Common myeloid progenitor, CD34-positive (primary cell): Measurements from ENCODE around the gene ISG20L2.

Experiments
- CTCF ChIA-PET: fragments of 350-600 bp; sonication (Branson Sonifier 250); formaldehyde crosslinking; loops from one replicate; lab custom pipeline; 2021; ENCODE audit warnings: antibody characterized with exemption; lab: Charles Lee
- POLR2A ChIA-PET: fragments of 350-600 bp; sonication (Branson Sonifier 250); formaldehyde crosslinking; loops from one replicate; lab custom pipeline; 2021; ENCODE audit warnings: antibody characterized with exemption; lab: Charles Lee
- DNase-seq, 3 donors: peaks; one replicate each; pipeline versions ENCODE4 v3.0.0 to v3.0.0-alpha.2; 2013
- H3K27ac ChIP-seq, 2 experiments: 1 replicate in 1 of 2; 2 replicates in 1 of 2; pipeline ENCODE4 v1.7.0; 2013; ENCODE audit warnings: inconsistent platforms in 2 of 2, low read length in 2 of 2, mild to moderate bottlenecking in 2 of 2, low read depth in 1 of 2, moderate library complexity in 1 of 2; ENCODE audit not compliant: severe bottlenecking in 2 of 2, insufficient read depth in 1 of 2, poor library complexity in 1 of 2
- H3K27me3 ChIP-seq, 5 experiments: replicated peaks in 2 of 5; 1 replicate in 3 of 5; 2 replicates in 2 of 5; pipeline versions ENCODE4 v1.6.1 to v1.7.0; 2013; ENCODE audit warnings: low read length in 4 of 5, mild to moderate bottlenecking in 2 of 5, moderate library complexity in 2 of 5, inconsistent platforms in 1 of 5; ENCODE audit not compliant: insufficient read depth in 5 of 5, control insufficient read depth in 4 of 5
- H3K36me3 ChIP-seq, 4 experiments: 1 replicate in 2 of 4; 2 replicates in 2 of 4; pipeline versions ENCODE4 v1.6.1 to v1.7.0; 2013; ENCODE audit warnings: low read length in 3 of 4, control low read depth in 1 of 4, mild to moderate bottlenecking in 1 of 4; ENCODE audit not compliant: control insufficient read depth in 4 of 4, insufficient read depth in 4 of 4
- H3K4me1 ChIP-seq, 4 experiments: 1 replicate in 3 of 4; 2 replicates in 1 of 4; pipeline versions ENCODE4 v1.6.1 to v1.7.1; 2013; ENCODE audit warnings: low read length in 3 of 4, mild to moderate bottlenecking in 3 of 4, control low read depth in 1 of 4, inconsistent platforms in 1 of 4, moderate library complexity in 1 of 4; ENCODE audit not compliant: control insufficient read depth in 4 of 4, insufficient read depth in 4 of 4; ENCODE audit errors: control extremely low read depth in 1 of 4
- H3K4me3 ChIP-seq, 7 experiments: 1 replicate in 4 of 7; 2 replicates in 3 of 7; pipeline versions ENCODE4 v1.5.1 to v1.7.0; 2013; ENCODE audit warnings: mild to moderate bottlenecking in 7 of 7, low read length in 6 of 7, moderate library complexity in 6 of 7, inconsistent platforms in 2 of 7, low read depth in 2 of 7, control low read depth in 1 of 7; ENCODE audit not compliant: insufficient read depth in 4 of 7, control insufficient read depth in 1 of 7; ENCODE audit errors: extremely low read depth in 1 of 7
- H3K9me3 ChIP-seq, 5 experiments: 1 replicate in 4 of 5; 2 replicates in 1 of 5; pipeline versions ENCODE4 v1.6.1 to v1.7.1; 2013; ENCODE audit warnings: low read length in 4 of 5, mild to moderate bottlenecking in 2 of 5, inconsistent platforms in 1 of 5, low read depth in 1 of 5, moderate library complexity in 1 of 5; ENCODE audit not compliant: control insufficient read depth in 4 of 5, insufficient read depth in 2 of 5; ENCODE audit errors: control extremely low read depth in 1 of 5
- WGBS: methylation state at CpG from one replicate; pipeline ENCODE4 v1.1.5; 2013; ENCODE audit not compliant: insufficient coverage; 5-methylcytosine and 5-hydroxymethylcytosine counted together

ISG20L2 gene

DNA sequence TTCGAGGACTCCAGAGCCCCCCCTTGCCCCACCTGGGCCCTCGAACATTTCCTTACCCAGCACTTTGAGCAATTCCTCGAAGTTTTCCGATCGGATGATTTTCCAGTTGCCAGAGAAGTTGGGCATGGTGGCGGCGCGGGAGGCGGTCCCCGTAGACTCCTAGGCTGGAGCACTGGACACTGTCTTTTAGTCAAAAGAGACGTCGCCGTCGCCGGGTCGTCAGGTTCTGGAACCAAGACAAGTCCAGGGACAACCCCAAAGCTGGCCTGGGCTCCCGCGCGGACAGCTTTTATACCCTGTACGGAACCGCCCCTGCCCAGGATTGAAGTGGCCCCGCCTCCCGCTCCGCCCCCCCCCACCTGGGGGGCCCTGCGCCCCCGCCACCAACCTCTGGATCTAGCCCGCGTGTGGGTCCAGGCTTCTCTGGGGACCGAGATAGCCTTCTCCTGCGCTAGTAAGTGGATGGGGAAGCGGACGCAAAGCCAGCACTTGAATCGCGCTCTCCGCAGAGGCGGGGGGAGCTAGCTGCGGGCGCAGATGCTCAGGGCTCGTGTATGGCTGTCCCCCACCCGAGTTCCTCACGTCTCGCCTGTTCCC lies 23.1 kb downstream of the ISG20L2 start, which contains the start of gene CRABP2:
CRABP2 (minus strand) TSS at position 263 of the 597 bp plus-strand sequence; CDS start at position 126, 137 bp downstream.
- peak; percentile 52 to 81 (median 75) for DNase-seq
- Histone ChIP-seq H3K36me3 (no peaks in the 10 kb centered on the region), H3K9me3 (no peaks in the 10 kb centered on the region), H3K4me1 (peaks cover 0 to 27% (median 21%) of the 10 kb centered on the region in 4 experiments), H3K27me3 (peaks cover 7 to 82% (median 33%) of the 10 kb centered on the region in 5 experiments), H3K4me3 (peak within 1 kb of the TSS in 6 of 7 experiments; percentile 19 to 70 (median 52)), H3K27ac (no peak within 1 kb of the TSS)
- POLR2A ChIA-PET, result interaction anchor here (0.8 kb wide), 1 partner anchor 45 kb away, joined by 4 read pairs; no protein-coding TSS in a partner anchor
- CTCF ChIA-PET, result interaction anchor here (1.0 to 14.1 kb wide), 14 partner anchors 8 to 132 kb away, joined by 3 to 236 read pairs (median 6); partner anchors contain the start of gene NES
- WGBS, result 2% methylated on average over 28 of the region's 42 CpGs

DNA sequence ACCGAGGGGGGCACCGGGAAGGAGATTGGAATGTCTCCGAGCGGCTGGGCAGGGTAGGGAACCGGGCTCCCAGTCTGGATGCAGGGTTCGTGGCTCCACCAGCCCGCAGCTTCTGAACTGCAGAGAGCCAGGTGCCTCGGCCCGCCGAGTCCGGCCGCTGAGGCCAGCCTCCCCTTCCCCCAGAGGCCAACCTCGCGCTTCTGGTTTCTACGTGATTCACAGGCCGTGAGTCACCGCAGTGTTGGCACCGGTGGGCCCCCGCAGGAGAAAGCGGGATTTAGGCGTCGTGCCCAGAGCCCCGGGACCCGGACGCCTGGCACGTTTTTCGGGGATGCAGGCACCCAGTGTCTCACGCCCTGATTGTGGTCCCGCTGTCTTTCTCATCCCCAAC lies 23.6 kb downstream of the ISG20L2 start:
- DNase-seq, result peak in 2 of 3 donors; percentile 49 to 55
- ChIA-PET POLR2A (interaction anchor here (0.7 kb wide), 1 partner anchor 15 kb away, joined by 3 read pairs; no protein-coding TSS in a partner anchor), CTCF (interaction anchor here (1.5 to 14.1 kb wide), 5 partner anchors 18 to 80 kb away, joined by 6 to 236 read pairs (median 14); partner anchors contain the start of gene NES)
- Histone ChIP-seq H3K4me1 (peaks cover 0 to 27% (median 21%) of the 10 kb centered on the region in 4 experiments), H3K27ac (no peak overlapping the region), H3K27me3 (peaks cover 7 to 84% (median 33%) of the 10 kb centered on the region in 5 experiments), H3K4me3 (peak overlapping the region in 2 of 7 experiments; percentile 4 to 44), H3K36me3 (no peaks in the 10 kb centered on the region), H3K9me3 (no peaks in the 10 kb centered on the region)
- WGBS, result 1% methylated on average over 24 of the region's 29 CpGs

DNA sequence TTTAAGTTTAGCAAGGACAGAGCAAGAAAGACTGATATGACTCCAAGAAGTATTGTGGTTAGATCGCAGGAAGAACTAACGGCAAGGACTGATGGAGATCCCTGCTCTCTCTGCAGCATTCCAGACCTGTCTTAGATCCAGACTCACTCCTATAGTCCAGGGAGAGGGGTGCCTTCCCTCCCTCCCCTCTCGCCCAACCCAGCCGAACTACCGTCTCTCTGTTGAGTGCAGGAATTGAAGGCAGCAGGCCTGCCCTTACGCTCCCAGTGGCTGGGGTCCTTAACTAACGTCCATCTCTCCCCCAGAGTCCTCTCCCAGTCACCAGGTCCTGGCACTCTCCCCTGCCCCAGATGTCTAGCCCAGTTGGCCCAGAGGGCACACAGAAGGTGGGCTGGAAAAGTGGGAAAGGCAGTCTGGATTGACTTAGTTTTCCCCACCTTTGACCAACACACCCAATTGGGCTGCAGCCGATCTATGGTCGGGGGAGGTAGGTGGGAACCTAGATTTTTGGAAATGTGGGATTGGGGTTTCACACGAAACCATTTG lies 24.3 kb downstream of the ISG20L2 start:
- Histone ChIP-seq H3K9me3 (no peaks in the 10 kb centered on the region), H3K4me1 (peaks cover 0 to 27% (median 21%) of the 10 kb centered on the region in 4 experiments), H3K36me3 (no peaks in the 10 kb centered on the region), H3K27me3 (peaks cover 7 to 84% (median 31%) of the 10 kb centered on the region in 5 experiments), H3K4me3 (no peak overlapping the region), H3K27ac (no peak overlapping the region)
- POLR2A ChIA-PET, result interaction anchor here (0.7 kb wide), 1 partner anchor 14 kb away, joined by 3 read pairs; no protein-coding TSS in a partner anchor
- WGBS, result 46% methylated on average over 5 of the region's 10 CpGs
- no peak for DNase-seq
- CTCF ChIA-PET, result interaction anchor here (1.0 to 14.1 kb wide), 6 partner anchors 17 to 156 kb away, joined by 3 to 236 read pairs (median 8); partner anchors contain the start of genes NES and NTRK1

DNA sequence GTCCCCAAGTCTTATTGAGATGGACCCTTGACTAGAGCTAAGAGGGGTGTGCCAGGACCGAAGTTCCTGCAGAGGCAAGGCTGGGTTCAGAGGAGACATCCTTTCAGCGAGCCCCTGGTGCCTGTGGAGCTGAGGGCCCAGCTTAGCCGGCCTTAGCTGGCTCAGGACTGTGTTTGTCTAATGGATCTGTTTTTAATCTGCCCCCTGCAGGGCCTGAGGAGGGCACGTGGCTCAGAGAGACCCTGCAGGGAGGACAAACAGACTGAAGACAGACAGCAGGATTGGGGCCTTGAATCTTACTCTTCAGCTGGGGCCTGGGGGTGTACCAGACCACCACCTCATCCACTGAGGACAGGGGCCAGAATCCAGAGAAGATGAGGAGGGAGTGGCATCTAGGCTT lies 24.8 kb downstream of the ISG20L2 start:
- H3K27ac ChIP-seq, result no peak overlapping the region
- POLR2A ChIA-PET, result no interaction called here
- CTCF ChIA-PET, result interaction anchor here (1.0 to 14.1 kb wide), 6 partner anchors 13 to 157 kb away, joined by 3 to 236 read pairs (median 4); partner anchors contain the start of gene NTRK1
- H3K36me3 ChIP-seq, result no peaks in the 10 kb centered on the region
- 20% methylated on average over 4 of the region's 4 CpGs for WGBS
- DNase-seq, result no peak
- H3K4me3 ChIP-seq, result no peak overlapping the region
- no peaks in the 10 kb centered on the region for H3K9me3 ChIP-seq
- H3K4me1 ChIP-seq, result peaks cover 0 to 27% (median 21%) of the 10 kb centered on the region in 4 experiments
- H3K27me3 ChIP-seq, result peaks cover 7 to 85% (median 33%) of the 10 kb centered on the region in 5 experiments

DNA sequence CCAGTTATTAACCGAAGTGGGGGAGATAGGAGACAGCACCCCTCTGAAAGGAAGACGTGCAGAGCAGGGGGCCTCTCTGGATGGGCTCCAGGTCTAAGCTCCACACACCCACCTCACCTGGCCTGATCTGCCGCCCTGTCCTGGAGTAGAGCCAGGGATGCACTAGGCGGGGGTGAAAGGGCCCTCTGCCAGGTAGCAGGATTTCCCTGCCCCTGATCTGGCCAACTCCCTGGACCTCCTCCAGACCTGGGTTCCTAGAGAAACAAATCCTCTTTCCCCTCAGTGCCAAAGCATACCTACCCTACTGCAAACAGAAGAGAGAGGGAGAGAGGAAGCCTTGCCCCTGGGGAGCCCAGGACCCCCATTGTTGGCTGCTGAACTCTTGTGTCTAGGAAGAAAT lies 25.2 kb downstream of the ISG20L2 start:
- no peak for DNase-seq
- Histone ChIP-seq H3K4me1 (peaks cover 0 to 27% (median 21%) of the 10 kb centered on the region in 4 experiments), H3K27ac (no peak overlapping the region), H3K4me3 (no peak overlapping the region), H3K36me3 (no peaks in the 10 kb centered on the region), H3K9me3 (no peaks in the 10 kb centered on the region), H3K27me3 (peaks cover 7 to 81% (median 33%) of the 10 kb centered on the region in 5 experiments)
- CTCF ChIA-PET, result interaction anchor here (1.0 to 14.1 kb wide), 5 partner anchors 13 to 157 kb away, joined by 3 to 236 read pairs (median 4); partner anchors contain the start of gene NTRK1
- WGBS, result 84% methylated on average over 4 of the region's 4 CpGs
- POLR2A ChIA-PET, result no interaction called here

GRCh38 chr1:156700736-156701531 lies 27.6 kb downstream of the ISG20L2 start:
- Histone ChIP-seq H3K4me1 (peaks cover 0 to 16% (median 12%) of the 10 kb centered on the region in 4 experiments), H3K27me3 (peaks cover 7 to 57% (median 30%) of the 10 kb centered on the region in 5 experiments), H3K27ac (no peak overlapping the region), H3K36me3 (no peaks in the 10 kb centered on the region), H3K9me3 (no peaks in the 10 kb centered on the region), H3K4me3 (no peak overlapping the region)
- ChIA-PET CTCF (interaction anchor here (0.6 to 14.1 kb wide), 5 partner anchors 9 to 138 kb away, joined by 3 to 236 read pairs (median 5); partner anchors contain the start of genes ISG20L2 and METTL25B), POLR2A (interaction anchor here (0.5 kb wide), 1 partner anchor 85 kb away, joined by 3 read pairs; no protein-coding TSS in a partner anchor)
- DNase-seq, result no peak
- 95% methylated on average over 2 of the region's 8 CpGs for WGBS
